GM12864 (cell line): ENCODE results near the gene MND1.

Source experiments
- DNase-seq: peaks from one replicate; pipeline ENCODE4 v3.0.0-alpha.2; 2011; ENCODE audit warnings: low read depth
- H3K4me3 ChIP-seq: 2 replicates; pipeline ENCODE4 v1.5.1; 2011; ENCODE audit warnings: mild to moderate bottlenecking, low read depth, low read length, control low read depth
- TF ChIP-seq, protein P1 (sequence below): IDR thresholded peaks from 2 replicates; pipeline ENCODE4 v1.5.1; 2011; ENCODE audit warnings: low read depth, mild to moderate bottlenecking, moderate library complexity, low read length, control low read depth, inconsistent platforms; ENCODE audit errors: missing control alignments

The MND1 gene

DNA sequence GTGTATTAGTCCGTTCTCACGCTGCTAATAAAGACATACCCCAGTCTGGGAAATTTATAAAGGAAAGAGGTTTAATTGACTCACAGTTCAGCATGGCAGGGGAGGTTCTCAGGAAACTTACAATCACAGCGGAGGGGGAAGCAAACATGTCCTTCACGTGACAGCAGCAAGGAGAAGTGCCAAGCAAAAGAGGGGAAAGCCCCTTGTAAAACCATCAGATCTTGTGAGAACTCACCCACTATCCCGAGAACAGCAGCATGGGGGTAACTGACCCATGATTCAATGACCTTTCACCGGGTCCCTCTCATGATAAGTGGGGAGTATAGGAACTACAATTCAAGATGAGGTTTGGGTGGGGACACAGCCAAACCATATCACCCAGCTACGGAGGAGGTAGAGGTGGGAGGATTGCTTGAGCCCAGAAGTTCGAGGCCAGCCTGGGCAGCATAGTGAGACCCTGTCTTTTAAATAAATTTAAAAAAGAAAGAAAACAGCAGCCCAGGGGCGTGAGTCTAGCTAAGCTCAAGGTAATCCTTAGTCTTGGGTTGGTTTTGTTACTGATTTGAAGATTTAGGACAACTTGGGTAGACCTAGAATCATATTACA is 75.3 kb downstream of the MND1 start:
- no peak for DNase-seq
- TF ChIP-seq, protein P1, sequence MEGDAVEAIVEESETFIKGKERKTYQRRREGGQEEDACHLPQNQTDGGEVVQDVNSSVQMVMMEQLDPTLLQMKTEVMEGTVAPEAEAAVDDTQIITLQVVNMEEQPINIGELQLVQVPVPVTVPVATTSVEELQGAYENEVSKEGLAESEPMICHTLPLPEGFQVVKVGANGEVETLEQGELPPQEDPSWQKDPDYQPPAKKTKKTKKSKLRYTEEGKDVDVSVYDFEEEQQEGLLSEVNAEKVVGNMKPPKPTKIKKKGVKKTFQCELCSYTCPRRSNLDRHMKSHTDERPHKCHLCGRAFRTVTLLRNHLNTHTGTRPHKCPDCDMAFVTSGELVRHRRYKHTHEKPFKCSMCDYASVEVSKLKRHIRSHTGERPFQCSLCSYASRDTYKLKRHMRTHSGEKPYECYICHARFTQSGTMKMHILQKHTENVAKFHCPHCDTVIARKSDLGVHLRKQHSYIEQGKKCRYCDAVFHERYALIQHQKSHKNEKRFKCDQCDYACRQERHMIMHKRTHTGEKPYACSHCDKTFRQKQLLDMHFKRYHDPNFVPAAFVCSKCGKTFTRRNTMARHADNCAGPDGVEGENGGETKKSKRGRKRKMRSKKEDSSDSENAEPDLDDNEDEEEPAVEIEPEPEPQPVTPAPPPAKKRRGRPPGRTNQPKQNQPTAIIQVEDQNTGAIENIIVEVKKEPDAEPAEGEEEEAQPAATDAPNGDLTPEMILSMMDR, result no peak
- no peak overlapping the region for H3K4me3 ChIP-seq

DNA sequence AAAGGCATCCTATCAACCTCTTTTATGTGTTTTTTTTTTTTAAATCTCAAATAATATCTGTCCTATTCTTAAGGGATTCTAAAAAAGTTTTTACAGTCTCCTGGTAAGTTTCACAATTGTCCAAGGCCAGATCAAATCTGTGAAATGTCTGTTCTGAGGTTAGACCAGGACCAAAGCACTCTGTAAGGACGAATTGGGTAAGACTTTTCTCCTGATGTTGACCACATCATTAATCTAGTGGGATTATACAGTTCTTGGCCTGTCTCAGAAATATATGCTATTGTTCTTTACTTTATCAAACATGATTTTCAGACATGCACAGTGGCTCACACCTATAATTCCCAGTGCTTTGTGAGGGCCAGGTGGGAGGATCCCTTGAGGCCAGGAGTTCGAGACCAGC is 75.9 kb downstream of the MND1 start:
- H3K4me3 ChIP-seq, result no peak overlapping the region
- no peak for DNase-seq
- TF ChIP-seq, protein P1, result no peak

DNA sequence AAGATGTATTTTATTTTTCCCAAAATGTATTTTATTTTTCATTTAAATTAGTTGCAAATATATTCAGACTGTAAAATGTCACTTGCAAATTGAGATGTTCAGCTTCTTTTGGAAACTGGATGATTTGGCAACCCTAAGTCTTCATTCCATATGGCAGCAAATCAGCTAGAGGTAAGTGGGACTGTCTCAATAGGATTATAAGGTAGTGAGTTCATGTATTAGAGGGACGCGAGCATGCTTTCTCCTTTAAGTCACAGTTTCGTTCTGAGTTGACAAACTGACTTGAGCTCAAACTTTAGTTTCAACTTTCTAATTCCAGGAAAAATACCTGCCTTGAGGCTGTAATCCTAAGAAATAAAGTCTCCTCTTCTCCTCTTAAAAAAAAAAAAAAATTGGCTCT is 77.5 kb downstream of the MND1 start:
- DNase-seq, result no peak
- TF ChIP-seq, protein P1, result no peak
- H3K4me3 ChIP-seq, result no peak overlapping the region

DNA sequence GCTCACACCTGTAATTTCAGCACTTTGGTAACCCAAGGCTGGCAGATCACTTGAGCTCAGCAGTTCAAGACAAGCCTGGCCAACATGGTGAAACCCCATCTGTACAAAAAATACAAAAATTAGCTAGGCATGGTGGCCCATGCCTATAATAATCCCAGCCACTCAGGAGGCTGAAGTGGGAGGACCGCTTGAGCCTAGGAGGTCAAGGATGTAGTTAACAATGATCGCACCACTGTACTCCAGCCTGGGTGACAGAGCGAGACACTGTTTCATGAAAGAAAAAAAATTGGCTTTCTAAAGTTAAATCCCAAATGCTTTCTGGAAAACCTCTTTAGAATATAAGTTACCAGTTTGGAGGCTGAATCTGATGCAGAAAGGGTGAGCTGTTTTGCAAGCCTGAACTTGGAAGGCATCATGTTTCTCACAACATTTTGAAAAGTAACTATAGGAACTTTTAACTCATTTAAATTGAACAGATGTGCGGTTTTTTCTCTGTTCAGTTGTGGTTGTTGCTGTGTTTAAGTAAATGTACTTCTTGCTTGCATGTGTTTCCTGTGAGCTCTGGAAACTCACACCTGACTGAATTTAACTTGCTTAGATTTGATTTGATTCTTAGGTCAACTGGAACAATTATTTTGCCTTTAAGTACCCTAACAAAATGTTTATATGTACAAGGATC is 81.9 kb downstream of the MND1 start:
- H3K4me3 ChIP-seq, result no peak overlapping the region
- DNase-seq, result no peak
- TF ChIP-seq, protein P1, result no peak

DNA sequence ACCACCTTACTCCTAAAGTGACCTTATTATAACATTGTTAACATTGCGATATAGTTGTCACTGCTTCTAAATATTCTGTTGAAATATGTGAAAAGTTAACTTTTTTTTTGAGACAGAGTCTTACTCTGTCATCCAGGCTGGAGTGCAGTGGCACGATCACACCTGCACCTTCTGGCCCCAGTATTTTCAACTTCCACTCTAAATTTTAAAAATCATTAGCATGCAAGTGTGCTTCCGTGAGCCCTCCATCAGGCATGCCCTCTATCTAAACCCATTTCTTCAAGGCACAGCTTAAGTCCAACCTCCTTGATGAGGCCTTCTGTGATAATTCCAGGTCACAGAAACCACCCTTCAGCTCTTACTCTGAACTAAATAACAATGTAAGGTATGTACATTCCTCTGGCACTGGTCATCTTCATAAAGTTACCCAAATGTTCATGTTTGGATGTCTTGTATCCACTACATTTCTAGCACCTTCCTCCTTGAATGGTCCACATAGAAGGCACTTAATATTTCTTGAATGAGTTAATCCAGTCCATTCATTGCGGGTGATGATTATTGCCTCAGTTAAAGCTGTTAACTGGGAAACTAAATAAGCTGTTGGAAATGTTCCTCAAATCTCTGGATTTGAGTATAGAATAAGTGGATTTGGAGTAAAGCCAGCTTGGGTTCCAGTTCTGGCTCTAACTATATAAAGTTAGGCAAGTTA is 83.0 kb downstream of the MND1 start:
- no peak overlapping the region for H3K4me3 ChIP-seq
- no peak for DNase-seq
- TF ChIP-seq, protein P1, result no peak

DNA sequence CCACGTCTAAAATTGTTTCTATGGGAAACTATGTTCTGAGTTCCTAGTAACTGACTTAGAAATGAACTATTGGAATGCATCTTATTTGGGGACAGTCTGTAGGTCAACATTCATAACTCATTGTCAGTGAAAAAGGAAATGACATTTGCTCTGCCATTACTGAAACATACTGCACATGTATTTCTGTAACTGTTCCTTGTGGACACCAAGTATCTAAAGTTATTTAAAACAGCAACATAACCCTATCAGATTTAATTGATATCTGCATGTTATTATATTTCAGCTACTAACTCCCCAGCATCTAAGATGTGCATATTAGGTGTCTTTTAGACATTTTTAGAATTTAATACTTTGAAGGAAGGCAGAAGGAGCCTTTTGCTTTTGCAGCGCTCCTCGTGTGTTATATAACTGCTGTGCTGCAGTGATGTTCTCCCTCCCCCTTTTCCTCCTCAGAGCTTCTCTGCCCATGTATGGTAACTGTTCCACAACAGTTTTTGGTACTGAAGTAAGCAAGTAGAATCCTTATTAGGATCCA is 84.5 kb downstream of the MND1 start:
- TF ChIP-seq, protein P1, result no peak
- DNase-seq, result no peak
- no peak overlapping the region for H3K4me3 ChIP-seq
